Measurements from ENCODE around the gene DNMT3B.
"Not testable (repeated sequence)": the region's sequence is repeated elsewhere in the genome, so short reads cannot be mapped to it uniquely, and the experiment has no call there.

DNMT3B gene

GRCh38 chr20:32761831-32762753 lies at the start of gene DNMT3B:
Gene DNMT3B, plus strand, starts transcription at chr20:32762385. Its CDS starts 17,939 bp downstream, at chr20:32780324.
- peak; percentile 96 for DNase-seq (ENCODE audit: low spot score)

GRCh38 chr20:32718749-32719348 lies 43.3 kb upstream of the DNMT3B start:
- no peak for DNase-seq (ENCODE audit: low spot score)

GRCh38 chr20:32727683-32728082 lies 34.5 kb upstream of the DNMT3B start:
- DNase-seq (ENCODE audit: low spot score) = peak; percentile 90

- DNase-seq (ENCODE audit: low spot score) = not testable (repeated sequence)
Observed at GRCh38 chr20:32728435-32728834, 33.8 kb upstream of the DNMT3B start.

- DNase-seq (ENCODE audit: low spot score) = not testable (repeated sequence)
Observed at GRCh38 chr20:32729334-32729733, 32.9 kb upstream of the DNMT3B start.

GRCh38 chr20:32731882-32732266 lies 30.3 kb upstream of the DNMT3B start:
- no peak for DNase-seq (ENCODE audit: low spot score)

- DNase-seq (ENCODE audit: low spot score) = peak; percentile 46
Observed at GRCh38 chr20:32737371-32738223, 24.6 kb upstream of the DNMT3B start.

- DNase-seq (ENCODE audit: low spot score) = no peak
Observed at GRCh38 chr20:32741151-32741550, 21.0 kb upstream of the DNMT3B start.

- no peak for DNase-seq (ENCODE audit: low spot score)
Observed at GRCh38 chr20:32742322-32743236, 19.6 kb upstream of the DNMT3B start.

GRCh38 chr20:32743237-32744112 lies 18.7 kb upstream of the DNMT3B start, which contains the start of gene COMMD7:
Gene COMMD7, minus strand, starts transcription at chr20:32743467. Its CDS starts 76 bp downstream, at chr20:32743391.
- DNase-seq (ENCODE audit: low spot score) = peak; percentile 83

- no peak for DNase-seq (ENCODE audit: low spot score)
Observed at GRCh38 chr20:32749914-32750637, 12.1 kb upstream of the DNMT3B start.

GRCh38 chr20:32751293-32751692 lies 10.9 kb upstream of the DNMT3B start:
- no peak for DNase-seq (ENCODE audit: low spot score)

- DNase-seq (ENCODE audit: low spot score) = no peak
Observed at GRCh38 chr20:32751702-32752457, 10.3 kb upstream of the DNMT3B start.

GRCh38 chr20:32752458-32753250 lies 9.5 kb upstream of the DNMT3B start:
- DNase-seq (ENCODE audit: low spot score) = peak; percentile 76

- DNase-seq (ENCODE audit: low spot score) = no peak
Observed at GRCh38 chr20:32753731-32754130, 8.5 kb upstream of the DNMT3B start.

GRCh38 chr20:32756156-32756555 lies 6.0 kb upstream of the DNMT3B start:
- DNase-seq (ENCODE audit: low spot score) = no peak

GRCh38 chr20:32761417-32761830 lies 761 bp upstream of the DNMT3B start:
- no peak for DNase-seq (ENCODE audit: low spot score)

GRCh38 chr20:32762754-32763201 lies 593 bp downstream of the DNMT3B start:
- DNase-seq (ENCODE audit: low spot score) = peak; percentile 52

All from GM03348 (cell line).